Stimulated activated naive CD4-positive, alpha-beta T cell treated with Interleukin-2 at 50 U/mL for 16 hours (primary cell): ENCODE data around the gene BTBD9.

Experiments
- DNase-seq: peaks from one replicate; lab custom pipeline; 2025; lab: John Stamatoyannopoulos, UW

The BTBD9 gene

GRCh38 chr6:38236631-38237030 is 403.1 kb downstream of the BTBD9 start:
- no peak for DNase-seq

DNA sequence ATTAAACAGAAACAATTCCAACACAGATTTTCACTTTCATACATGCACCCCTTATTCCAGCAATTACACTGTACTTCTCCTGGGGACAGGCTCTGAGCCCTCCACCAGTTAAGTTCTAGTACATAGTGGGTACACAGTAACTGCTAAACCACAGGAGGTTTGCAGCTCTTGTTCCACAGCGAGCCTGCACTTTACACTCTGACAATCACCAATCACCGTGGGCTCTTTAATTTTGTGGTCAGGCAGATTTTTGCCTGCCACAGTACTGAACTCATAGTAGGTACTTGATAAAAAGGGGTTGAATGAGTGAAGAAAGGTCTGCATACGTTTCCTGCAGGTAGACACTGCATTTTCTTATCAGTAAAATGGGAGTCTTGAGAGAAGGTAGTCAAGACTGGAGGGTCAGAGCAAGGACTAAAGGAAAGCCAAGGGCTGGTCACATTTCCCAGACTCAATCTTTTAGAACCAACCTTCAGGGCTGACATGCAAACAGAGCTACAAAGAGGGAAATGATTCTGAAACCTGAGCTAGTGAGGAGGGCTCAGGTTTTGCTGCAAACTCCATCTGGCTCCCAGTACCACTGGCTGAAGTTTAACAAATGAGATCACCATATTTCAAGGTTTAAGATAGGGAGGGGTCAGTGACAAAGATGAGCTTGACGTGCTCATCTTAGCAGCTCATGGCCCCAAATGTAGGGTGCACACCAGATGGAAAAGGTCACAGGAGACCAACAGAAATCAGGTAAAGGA is 404.6 kb downstream of the BTBD9 start:
- DNase-seq = no peak

- DNase-seq = no peak
Measured at GRCh38 chr6:38234141-38234540, 405.6 kb downstream of the BTBD9 start.

GRCh38 chr6:38233161-38233791 is 406.5 kb downstream of the BTBD9 start:
- DNase-seq = no peak

DNA sequence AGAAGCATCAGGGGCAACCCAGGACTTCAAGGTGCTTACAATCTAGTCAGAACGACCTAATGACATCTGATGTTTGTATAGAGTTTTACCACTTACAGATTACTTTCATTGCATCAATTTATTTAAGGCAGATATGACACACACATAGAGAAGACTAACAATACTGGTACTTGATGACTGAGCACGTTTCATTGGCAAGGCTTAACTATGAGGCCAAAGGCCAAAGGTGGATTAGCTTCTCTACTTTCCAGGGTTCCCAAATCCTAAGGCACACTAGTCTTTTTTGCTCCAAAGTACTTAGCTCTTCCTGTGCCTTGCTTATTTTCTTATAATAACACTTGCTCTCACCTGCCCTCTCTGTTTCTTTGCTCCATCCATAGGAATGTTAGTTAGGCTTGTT is 414.0 kb downstream of the BTBD9 start:
- no peak for DNase-seq

GRCh38 chr6:38221251-38221650 is 418.5 kb downstream of the BTBD9 start:
- DNase-seq = no peak

- DNase-seq = no peak
Measured at GRCh38 chr6:38220069-38220723, 419.5 kb downstream of the BTBD9 start.

GRCh38 chr6:38218235-38218634 is 421.5 kb downstream of the BTBD9 start:
- DNase-seq = no peak

GRCh38 chr6:38216451-38216850 is 423.3 kb downstream of the BTBD9 start:
- no peak for DNase-seq

- no peak for DNase-seq
Measured at GRCh38 chr6:38215651-38216311, 423.9 kb downstream of the BTBD9 start.

DNA sequence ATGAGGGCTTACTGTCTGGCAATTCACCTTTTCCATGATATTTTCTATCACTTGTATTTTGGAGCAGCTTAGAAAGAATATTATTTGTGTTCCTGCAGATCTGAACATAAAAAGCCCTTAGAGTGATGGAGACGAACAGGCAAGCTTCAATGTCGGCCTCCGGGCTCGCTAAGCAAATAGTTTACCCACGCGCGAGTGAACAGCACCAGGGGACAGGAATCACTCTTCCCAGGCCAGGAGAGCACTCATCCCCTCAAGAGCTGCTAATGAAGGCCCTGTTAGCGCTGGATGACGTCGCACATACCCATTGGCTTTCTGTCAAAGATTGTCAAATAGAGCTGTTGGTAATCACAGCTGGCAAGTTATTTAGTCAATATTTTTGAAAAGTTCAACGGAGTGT is 424.5 kb downstream of the BTBD9 start:
- DNase-seq = no peak

DNA sequence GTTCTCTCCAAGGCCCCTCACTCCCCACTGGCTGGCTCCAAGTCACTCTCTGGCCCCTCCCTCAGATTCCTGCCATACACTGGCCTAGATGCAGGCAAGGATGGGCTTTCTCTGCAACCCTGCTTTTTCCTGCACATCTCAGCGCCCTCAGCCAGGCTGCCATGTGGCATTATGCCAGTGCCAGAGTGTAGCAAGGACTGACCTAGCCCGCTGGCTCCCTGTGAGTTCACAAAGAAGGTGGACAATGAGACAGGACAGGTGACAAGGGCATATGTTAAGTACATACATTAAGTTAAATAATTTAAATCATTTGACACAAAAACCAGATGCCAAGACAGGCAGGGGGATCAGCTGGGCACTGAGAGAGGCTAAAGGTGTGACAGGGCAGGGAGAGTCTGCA is 425.6 kb downstream of the BTBD9 start:
- DNase-seq = no peak

DNA sequence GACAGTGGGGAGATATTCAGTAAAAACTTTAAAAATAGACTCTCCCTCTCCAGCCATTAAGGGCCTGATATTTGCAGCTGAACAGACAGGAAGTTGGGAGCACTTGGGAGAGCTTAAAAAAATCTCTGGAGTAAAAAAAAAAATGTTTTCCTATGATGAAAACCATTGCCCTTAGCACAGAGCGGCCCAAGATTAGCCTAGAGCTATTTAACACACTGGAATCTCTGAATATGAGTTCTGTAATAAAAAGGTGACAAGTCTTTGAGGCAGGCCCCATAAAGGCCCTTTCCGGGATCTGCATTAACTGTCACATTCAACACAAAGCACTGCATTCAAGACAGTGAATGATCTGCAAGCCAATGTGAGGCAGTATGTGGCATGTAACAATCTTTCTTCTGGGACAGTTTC is 426.5 kb downstream of the BTBD9 start:
- no peak for DNase-seq

DNA sequence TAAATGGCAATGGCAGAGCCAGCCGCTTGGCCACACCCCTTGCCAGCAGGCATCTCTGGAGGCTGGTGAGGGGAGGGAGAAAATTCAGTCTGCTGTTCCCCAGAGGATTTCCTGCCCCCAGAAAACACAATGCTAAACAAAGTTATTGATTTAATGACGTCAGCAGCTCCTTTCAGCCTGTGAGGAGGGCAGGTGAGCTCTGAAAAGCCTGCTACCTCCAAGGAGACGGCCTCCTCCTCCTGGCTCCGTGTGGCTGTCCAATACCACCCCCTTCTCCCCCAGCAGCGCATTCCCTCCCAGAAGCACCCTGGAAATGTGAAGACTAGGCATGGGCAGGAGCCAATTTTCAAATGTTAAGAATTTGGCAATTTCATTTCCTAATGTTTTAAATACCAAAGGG is 427.1 kb downstream of the BTBD9 start:
- no peak for DNase-seq

DNA sequence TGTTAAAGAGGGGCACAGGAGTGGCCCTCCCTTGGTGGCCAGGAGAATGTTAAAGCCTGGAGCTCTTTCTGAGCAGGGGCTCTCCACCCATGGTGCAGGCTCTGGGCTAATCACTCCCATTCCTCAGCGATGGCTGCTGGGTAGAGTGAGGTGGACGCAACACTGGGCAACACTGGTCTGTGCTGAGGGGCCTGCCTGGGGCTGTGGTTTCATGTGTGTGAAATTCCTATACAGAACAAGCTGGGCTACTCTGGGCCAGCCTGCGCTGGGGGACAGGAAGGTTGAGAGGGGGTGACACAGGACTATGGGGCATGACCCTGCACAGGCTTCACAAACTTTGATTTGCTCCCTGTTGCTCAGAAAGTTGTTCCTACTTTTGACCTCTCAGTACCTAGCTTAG is 427.6 kb downstream of the BTBD9 start:
- no peak for DNase-seq

DNA sequence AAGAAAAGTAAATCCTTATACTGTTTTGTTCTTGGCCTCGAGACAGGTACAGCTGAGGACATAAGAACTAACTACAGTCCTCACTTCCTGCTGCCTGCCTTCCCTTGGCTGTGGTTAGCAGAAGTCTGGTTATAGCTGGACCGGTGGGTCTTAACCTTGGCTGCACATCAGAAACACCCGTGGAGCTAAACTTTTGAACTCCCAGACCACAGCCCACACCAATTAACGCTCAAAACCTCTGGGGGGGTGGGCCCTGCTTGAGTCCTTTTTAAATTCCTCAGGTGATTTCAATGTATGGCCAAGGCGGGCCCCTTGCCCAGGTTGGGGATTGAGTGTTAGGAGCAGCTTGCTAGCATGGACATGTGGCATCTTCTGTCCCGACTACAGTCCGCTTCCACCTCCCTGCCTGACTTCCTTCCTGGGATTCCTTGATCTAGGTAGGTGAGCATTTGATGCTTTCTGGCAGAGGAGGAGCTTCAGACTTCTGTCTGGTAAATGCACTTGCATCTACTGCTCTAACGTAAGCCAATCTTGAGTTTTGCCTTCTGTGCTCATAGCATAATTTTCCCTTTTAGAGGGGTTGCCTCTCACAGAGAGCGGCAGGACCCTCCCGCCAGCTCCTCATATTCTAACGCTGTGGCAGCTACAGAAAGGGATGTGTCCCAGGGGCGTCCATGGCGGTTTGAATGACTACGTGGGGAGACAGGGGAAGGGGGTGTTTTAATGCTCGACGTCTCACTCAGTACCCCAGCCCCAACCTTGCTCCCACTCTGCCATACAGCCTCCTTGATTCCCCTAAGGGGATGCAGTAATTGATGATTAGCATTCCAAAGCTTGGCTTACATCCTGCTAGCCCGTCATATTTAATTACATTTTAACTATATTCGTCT is 430.1 kb downstream of the BTBD9 start:
- DNase-seq = no peak

DNA sequence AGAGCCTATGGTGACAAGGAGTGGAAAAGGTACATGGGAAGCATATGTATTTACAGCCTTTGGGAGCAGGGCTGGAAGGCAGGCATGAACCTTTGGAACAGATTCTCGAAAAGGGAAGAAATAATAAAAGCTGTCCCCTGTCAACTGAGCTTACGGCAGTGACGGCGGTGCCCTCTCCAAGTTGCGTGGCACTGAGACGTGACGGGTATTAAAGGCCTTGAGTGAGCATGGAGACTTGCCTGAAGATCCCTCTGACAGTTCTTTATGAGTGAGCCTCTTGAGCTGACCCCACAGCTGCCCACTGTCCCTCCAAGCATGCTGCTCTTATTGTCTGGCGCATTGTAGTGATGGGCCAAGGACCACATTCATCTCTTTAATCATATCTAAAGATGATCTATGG is 431.7 kb downstream of the BTBD9 start:
- no peak for DNase-seq

GRCh38 chr6:38207375-38207774 is 432.4 kb downstream of the BTBD9 start:
- no peak for DNase-seq

- DNase-seq = no peak
Measured at GRCh38 chr6:38198219-38198618, 441.5 kb downstream of the BTBD9 start.

- DNase-seq = no peak
Measured at GRCh38 chr6:38195113-38195635, 444.6 kb downstream of the BTBD9 start.

GRCh38 chr6:38194589-38194988 is 445.1 kb downstream of the BTBD9 start:
- no peak for DNase-seq

- DNase-seq = no peak
Measured at GRCh38 chr6:38194282-38194572, 445.5 kb downstream of the BTBD9 start.
